ENCODE data around the gene ADAP1.

ADAP1 gene

GRCh38 chr7:889391-889790 is 65.1 kb downstream of the ADAP1 start:
- no peak for DNase-seq

- no peak for DNase-seq
Observed at GRCh38 chr7:889025-889390, 65.5 kb downstream of the ADAP1 start.

GRCh38 chr7:888081-889024 is 66.1 kb downstream of the ADAP1 start:
- DNase-seq: no peak

GRCh38 chr7:887488-887820 is 67.0 kb downstream of the ADAP1 start:
- DNase-seq: no peak

GRCh38 chr7:886626-887487 is 67.6 kb downstream of the ADAP1 start:
- DNase-seq: no peak

GRCh38 chr7:885893-886625 is 68.4 kb downstream of the ADAP1 start:
- no peak for DNase-seq

- DNase-seq: no peak
Observed at GRCh38 chr7:885261-885892, 69.1 kb downstream of the ADAP1 start.

GRCh38 chr7:884191-885003 is 70.1 kb downstream of the ADAP1 start:
- no peak for DNase-seq

- DNase-seq: no peak
Observed at GRCh38 chr7:883055-884021, 71.1 kb downstream of the ADAP1 start.

GRCh38 chr7:882336-883035 is 72.0 kb downstream of the ADAP1 start:
- DNase-seq: no peak

- no peak for DNase-seq
Observed at GRCh38 chr7:881441-882234, 72.8 kb downstream of the ADAP1 start.

- DNase-seq: no peak
Observed at GRCh38 chr7:880450-880849, 74.0 kb downstream of the ADAP1 start.

- DNase-seq: no peak
Observed at GRCh38 chr7:879706-880105, 74.8 kb downstream of the ADAP1 start.

GRCh38 chr7:879093-879492 is 75.4 kb downstream of the ADAP1 start:
- no peak for DNase-seq

GRCh38 chr7:877312-878232 is 76.9 kb downstream of the ADAP1 start:
- peak; percentile 35 for DNase-seq

- no peak for DNase-seq
Observed at GRCh38 chr7:876972-877311, 77.5 kb downstream of the ADAP1 start.

GRCh38 chr7:876077-876971 is 78.2 kb downstream of the ADAP1 start, which contains the start of gene GET4:
TSS of gene GET4 (plus strand) at chr7:876554. CDS start at chr7:876646, 92 bp downstream.
- DNase-seq: peak; percentile 97
